Measurements from ENCODE around the gene AFF2.

DNA sequence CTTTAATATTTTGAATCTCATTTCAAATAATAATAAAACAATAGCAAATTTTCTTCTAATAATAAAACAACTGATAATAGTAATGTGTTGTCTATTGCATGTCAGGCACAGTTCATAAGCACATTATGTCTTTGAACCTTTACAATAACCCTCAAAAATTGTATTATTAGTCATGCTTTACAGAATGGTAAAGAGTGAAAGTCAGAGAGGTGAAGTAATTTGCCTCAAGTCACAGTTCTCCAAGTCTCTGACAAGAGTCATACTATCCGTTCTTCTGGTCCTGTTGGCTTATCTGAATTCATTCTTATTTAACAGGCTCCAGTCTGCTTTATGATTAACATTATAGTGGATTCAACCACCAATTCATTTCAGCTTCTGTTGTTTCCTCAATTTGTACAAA, 313.0 kb downstream of the AFF2 start:
- TF ChIP-seq SUZ12 (IDR thresholded peaks at IDR 0.05; ENCODE audit: extremely low read depth, insufficient read depth, insufficient read length) (no peak), ZNF274 (IDR thresholded peaks at IDR 0.05; ENCODE audit: low read depth, low read length) (no peak)

Measured in NT2/D1 (cell line).